Activated naive CD4-positive, alpha-beta T cell treated with anti-CD3 and anti-CD28 coated beads, Interleukin-2, amount 50 U/mL, for 24 hours (primary cell): ENCODE results near the gene SMU1.

Experiments used
- H3K27ac Mint-ChIP-seq: one replicate; pipeline ENCODE4 v1.8.0; 2021; ENCODE audit warnings: mild to moderate bottlenecking, mixed read lengths
- H3K27me3 Mint-ChIP-seq: one replicate; pipeline ENCODE4 v1.8.0; 2021; ENCODE audit warnings: mixed read lengths
- H3K36me3 Mint-ChIP-seq: one replicate; pipeline ENCODE4 v1.8.0; 2021; ENCODE audit warnings: mixed read lengths
- H3K4me1 Mint-ChIP-seq: one replicate; pipeline ENCODE4 v1.8.0; 2021; ENCODE audit warnings: mixed read lengths
- H3K4me3 Mint-ChIP-seq: one replicate; pipeline ENCODE4 v1.8.0; 2021; ENCODE audit warnings: mild to moderate bottlenecking, mixed read lengths
- H3K9me3 Mint-ChIP-seq: one replicate; pipeline ENCODE4 v1.8.0; 2021; ENCODE audit warnings: mixed read lengths

SMU1 gene

GRCh38 chr9:33041432-33042188 lies 34.9 kb downstream of the SMU1 start:
- no peaks in the 10 kb centered on the region for H3K27me3 Mint-ChIP-seq

GRCh38 chr9:33040792-33041431 lies 35.6 kb downstream of the SMU1 start:
- Mint-ChIP-seq H3K27ac (no peak overlapping the region), H3K4me3 (no peak overlapping the region), H3K27me3 (no peaks in the 10 kb centered on the region), H3K36me3 (peaks cover 13% of the 10 kb centered on the region), H3K4me1 (peaks cover 33% of the 10 kb centered on the region), H3K9me3 (no peaks in the 10 kb centered on the region)

More at GRCh38 chr9:33041432-33042188, 34.9 kb downstream of the SMU1 start:
- H3K4me1 Mint-ChIP-seq: peaks cover 27% of the 10 kb centered on the region
- H3K36me3 Mint-ChIP-seq: peaks cover 10% of the 10 kb centered on the region
- peak overlapping the region; percentile 25 for H3K27ac Mint-ChIP-seq
- H3K4me3 Mint-ChIP-seq: no peak overlapping the region
- no peaks in the 10 kb centered on the region for H3K9me3 Mint-ChIP-seq

GRCh38 chr9:33032865-33033264 lies 43.6 kb downstream of the SMU1 start:
- Mint-ChIP-seq H3K36me3 (peaks cover 36% of the 10 kb centered on the region), H3K4me3 (peak overlapping the region; percentile 34)

GRCh38 chr9:33032292-33032691 lies 44.2 kb downstream of the SMU1 start:
- H3K27me3 Mint-ChIP-seq: no peaks in the 10 kb centered on the region
- H3K9me3 Mint-ChIP-seq: no peaks in the 10 kb centered on the region
- H3K36me3 Mint-ChIP-seq: peaks cover 36% of the 10 kb centered on the region
- H3K4me1 Mint-ChIP-seq: peaks cover 67% of the 10 kb centered on the region
- no peak overlapping the region for H3K27ac Mint-ChIP-seq
- H3K4me3 Mint-ChIP-seq: peak overlapping the region; percentile 19

More at GRCh38 chr9:33032865-33033264, 43.6 kb downstream of the SMU1 start:
- H3K27me3 Mint-ChIP-seq: no peaks in the 10 kb centered on the region
- peaks cover 65% of the 10 kb centered on the region for H3K4me1 Mint-ChIP-seq
- peak overlapping the region; percentile 53 for H3K27ac Mint-ChIP-seq
- no peaks in the 10 kb centered on the region for H3K9me3 Mint-ChIP-seq

- peaks cover 41% of the 10 kb centered on the region for H3K36me3 Mint-ChIP-seq
- H3K27me3 Mint-ChIP-seq: no peaks in the 10 kb centered on the region
- H3K9me3 Mint-ChIP-seq: no peaks in the 10 kb centered on the region
- H3K27ac Mint-ChIP-seq: no peak overlapping the region
- H3K4me1 Mint-ChIP-seq: peaks cover 70% of the 10 kb centered on the region
- H3K4me3 Mint-ChIP-seq: peak overlapping the region; percentile 96
Observed at GRCh38 chr9:33030285-33030684, 46.2 kb downstream of the SMU1 start.

- no peaks in the 10 kb centered on the region for H3K27me3 Mint-ChIP-seq
- no peaks in the 10 kb centered on the region for H3K9me3 Mint-ChIP-seq
- H3K27ac Mint-ChIP-seq: peak overlapping the region; percentile 55
- H3K4me3 Mint-ChIP-seq: peak overlapping the region; percentile 96
- peaks cover 70% of the 10 kb centered on the region for H3K4me1 Mint-ChIP-seq
- H3K36me3 Mint-ChIP-seq: peaks cover 40% of the 10 kb centered on the region
Observed at GRCh38 chr9:33029231-33029786, 47.2 kb downstream of the SMU1 start.

- H3K36me3 Mint-ChIP-seq: peaks cover 26% of the 10 kb centered on the region
- H3K27ac Mint-ChIP-seq: peak overlapping the region; percentile 90
- no peaks in the 10 kb centered on the region for H3K27me3 Mint-ChIP-seq
- H3K4me1 Mint-ChIP-seq: peaks cover 76% of the 10 kb centered on the region
- peak overlapping the region; percentile 96 for H3K4me3 Mint-ChIP-seq
- no peaks in the 10 kb centered on the region for H3K9me3 Mint-ChIP-seq
Observed at GRCh38 chr9:33025572-33026342, 50.7 kb downstream of the SMU1 start.

GRCh38 chr9:33024966-33025571 lies 51.4 kb downstream of the SMU1 start, which contains the start of gene DNAJA1:
TSS of gene DNAJA1 (plus strand) at chr9:33025273. CDS start at chr9:33026485, 1,212 bp downstream.
- Mint-ChIP-seq H3K4me1 (peaks cover 76% of the 10 kb centered on the region), H3K36me3 (peaks cover 27% of the 10 kb centered on the region), H3K27ac (peak within 1 kb of the TSS; percentile 90), H3K9me3 (no peaks in the 10 kb centered on the region), H3K4me3 (peak within 1 kb of the TSS; percentile 96), H3K27me3 (no peaks in the 10 kb centered on the region)

- H3K36me3 Mint-ChIP-seq: peaks cover 23% of the 10 kb centered on the region
- H3K27ac Mint-ChIP-seq: peak overlapping the region; percentile 90
- H3K4me1 Mint-ChIP-seq: peaks cover 69% of the 10 kb centered on the region
- no peaks in the 10 kb centered on the region for H3K9me3 Mint-ChIP-seq
- H3K4me3 Mint-ChIP-seq: peak overlapping the region; percentile 96
- no peaks in the 10 kb centered on the region for H3K27me3 Mint-ChIP-seq
Observed at GRCh38 chr9:33024126-33024965, 52.1 kb downstream of the SMU1 start.

GRCh38 chr9:33023661-33024060 lies 52.8 kb downstream of the SMU1 start:
- no peaks in the 10 kb centered on the region for H3K9me3 Mint-ChIP-seq
- H3K27me3 Mint-ChIP-seq: no peaks in the 10 kb centered on the region
- peak overlapping the region; percentile 90 for H3K27ac Mint-ChIP-seq
- peaks cover 22% of the 10 kb centered on the region for H3K36me3 Mint-ChIP-seq
- H3K4me1 Mint-ChIP-seq: peaks cover 62% of the 10 kb centered on the region
- H3K4me3 Mint-ChIP-seq: peak overlapping the region; percentile 96

GRCh38 chr9:33022755-33023154 lies 53.7 kb downstream of the SMU1 start:
- no peak overlapping the region for H3K4me3 Mint-ChIP-seq
- H3K4me1 Mint-ChIP-seq: peaks cover 53% of the 10 kb centered on the region
- no peaks in the 10 kb centered on the region for H3K27me3 Mint-ChIP-seq
- H3K27ac Mint-ChIP-seq: no peak overlapping the region
- H3K36me3 Mint-ChIP-seq: peaks cover 16% of the 10 kb centered on the region
- no peaks in the 10 kb centered on the region for H3K9me3 Mint-ChIP-seq

GRCh38 chr9:33022303-33022702 lies 54.2 kb downstream of the SMU1 start:
- Mint-ChIP-seq H3K9me3 (no peaks in the 10 kb centered on the region), H3K27ac (no peak overlapping the region), H3K4me3 (peak overlapping the region; percentile 57), H3K36me3 (peaks cover 16% of the 10 kb centered on the region), H3K27me3 (no peaks in the 10 kb centered on the region), H3K4me1 (peaks cover 52% of the 10 kb centered on the region)

GRCh38 chr9:33019797-33020196 lies 56.7 kb downstream of the SMU1 start:
- Mint-ChIP-seq H3K27ac (peak overlapping the region; percentile 63), H3K36me3 (peaks cover 4% of the 10 kb centered on the region), H3K27me3 (no peaks in the 10 kb centered on the region), H3K4me1 (peaks cover 41% of the 10 kb centered on the region), H3K4me3 (no peak overlapping the region), H3K9me3 (no peaks in the 10 kb centered on the region)

GRCh38 chr9:33017283-33018041 lies 59.0 kb downstream of the SMU1 start:
- Mint-ChIP-seq H3K36me3 (peaks cover 4% of the 10 kb centered on the region), H3K4me1 (peaks cover 22% of the 10 kb centered on the region), H3K27ac (no peak overlapping the region), H3K9me3 (no peaks in the 10 kb centered on the region), H3K27me3 (no peaks in the 10 kb centered on the region), H3K4me3 (no peak overlapping the region)
